Measurements from ENCODE around the gene ENDOD1. TPM values are rescaled to one million over a fixed set of nuclear protein-coding genes. Genes with fewer than 3 reads are reported as not detected.
"Not testable (repeated sequence)": the region's sequence is repeated elsewhere in the genome, so short reads cannot be mapped to it uniquely, and the experiment has no call there.

The ENDOD1 gene
- polyA plus RNA-seq (2013), result 9.9 TPM

- peaks cover 5 to 21% (median 16%) of the 10 kb centered on the region in 4 experiments for H3K4me1 ChIP-seq (ENCODE audit: control extremely low read depth in 1 of 4, control insufficient read depth in 4 of 4, insufficient read depth in 4 of 4, low read length in 3 of 4)
- peaks cover 0 to 5% (median 0%) of the 10 kb centered on the region in 4 experiments for H3K36me3 ChIP-seq (ENCODE audit: control insufficient read depth in 4 of 4, insufficient read depth in 4 of 4, low read length in 3 of 4)
- peak within 1 kb of the TSS; percentile 47 to 66 for H3K27ac ChIP-seq (ENCODE audit: insufficient read depth in 1 of 2, low read depth in 1 of 2, low read length in 2 of 2, poor library complexity in 1 of 2, severe bottlenecking in 2 of 2)
- peak; percentile 83 to 93 (median 90) for DNase-seq
- CTCF ChIA-PET, result interaction anchor here (0.8 to 8.1 kb wide), 14 partner anchors 9 to 672 kb away, joined by 3 to 123 read pairs (median 5); partner anchors contain the start of gene SRSF8
- WGBS (ENCODE audit: insufficient coverage), result 0% methylated on average over 104 of the region's 106 CpGs
- no peaks in the 10 kb centered on the region for H3K9me3 ChIP-seq (ENCODE audit: control extremely low read depth in 1 of 5, control insufficient read depth in 4 of 5, insufficient read depth in 2 of 5, low read depth in 1 of 5, low read length in 4 of 5)
- POLR2A ChIA-PET, result interaction anchor here (0.6 to 3.8 kb wide), 4 partner anchors 22 to 140 kb away, joined by 4 to 20 read pairs (median 6); partner anchors contain the start of gene SRSF8
- H3K27me3 ChIP-seq (replicated peaks in 2 of 5; ENCODE audit: control insufficient read depth in 4 of 5, insufficient read depth in 5 of 5, low read length in 4 of 5), result no peaks in the 10 kb centered on the region
- H3K4me3 ChIP-seq (ENCODE audit: control insufficient read depth in 1 of 7, extremely low read depth in 1 of 7, insufficient read depth in 4 of 7, low read depth in 2 of 7, low read length in 6 of 7), result peak within 1 kb of the TSS; percentile 56 to 89 (median 79)
Measured at GRCh38 chr11:95089620-95090542, at the start of gene ENDOD1. Gene ENDOD1, plus strand, starts transcription at chr11:95089846. Its CDS starts 82 bp downstream, at chr11:95089928.

GRCh38 chr11:95042239-95042638, 47.4 kb upstream of the ENDOD1 start:
- Histone ChIP-seq H3K27me3 (replicated peaks in 2 of 5; ENCODE audit: control insufficient read depth in 4 of 5, insufficient read depth in 5 of 5, low read length in 4 of 5) (peaks cover 0 to 10% (median 4%) of the 10 kb centered on the region in 5 experiments), H3K9me3 (ENCODE audit: control extremely low read depth in 1 of 5, control insufficient read depth in 4 of 5, insufficient read depth in 2 of 5, low read depth in 1 of 5, low read length in 4 of 5) (peaks cover 0 to 5% (median 0%) of the 10 kb centered on the region in 5 experiments), H3K4me3 (ENCODE audit: control insufficient read depth in 1 of 7, extremely low read depth in 1 of 7, insufficient read depth in 4 of 7, low read depth in 2 of 7, low read length in 6 of 7) (no peak overlapping the region), H3K27ac (ENCODE audit: insufficient read depth in 1 of 2, low read depth in 1 of 2, low read length in 2 of 2, poor library complexity in 1 of 2, severe bottlenecking in 2 of 2) (no peak overlapping the region), H3K4me1 (ENCODE audit: control extremely low read depth in 1 of 4, control insufficient read depth in 4 of 4, insufficient read depth in 4 of 4, low read length in 3 of 4) (no peaks in the 10 kb centered on the region), H3K36me3 (ENCODE audit: control insufficient read depth in 4 of 4, insufficient read depth in 4 of 4, low read length in 3 of 4) (no peaks in the 10 kb centered on the region)
- CTCF ChIA-PET, result no interaction called here
- POLR2A ChIA-PET, result no interaction called here
- WGBS (ENCODE audit: insufficient coverage), result no CpG with 5 or more reads among the region's 1 CpG
- DNase-seq, result no peak

- no peak overlapping the region for H3K27ac ChIP-seq (ENCODE audit: insufficient read depth in 1 of 2, low read depth in 1 of 2, low read length in 2 of 2, poor library complexity in 1 of 2, severe bottlenecking in 2 of 2)
- peaks cover 0 to 2% (median 0%) of the 10 kb centered on the region in 5 experiments for H3K9me3 ChIP-seq (ENCODE audit: control extremely low read depth in 1 of 5, control insufficient read depth in 4 of 5, insufficient read depth in 2 of 5, low read depth in 1 of 5, low read length in 4 of 5)
- no peaks in the 10 kb centered on the region for H3K36me3 ChIP-seq (ENCODE audit: control insufficient read depth in 4 of 4, insufficient read depth in 4 of 4, low read length in 3 of 4)
- H3K4me1 ChIP-seq (ENCODE audit: control extremely low read depth in 1 of 4, control insufficient read depth in 4 of 4, insufficient read depth in 4 of 4, low read length in 3 of 4), result no peaks in the 10 kb centered on the region
- WGBS (ENCODE audit: insufficient coverage), result 100% methylated on average over 3 of the region's 3 CpGs
- no peak overlapping the region for H3K4me3 ChIP-seq (ENCODE audit: control insufficient read depth in 1 of 7, extremely low read depth in 1 of 7, insufficient read depth in 4 of 7, low read depth in 2 of 7, low read length in 6 of 7)
- POLR2A ChIA-PET, result no interaction called here
- H3K27me3 ChIP-seq (replicated peaks in 2 of 5; ENCODE audit: control insufficient read depth in 4 of 5, insufficient read depth in 5 of 5, low read length in 4 of 5), result peaks cover 0 to 5% (median 2%) of the 10 kb centered on the region in 5 experiments
- CTCF ChIA-PET, result no interaction called here
- DNase-seq, result no peak
Measured at GRCh38 chr11:95042906-95043305, 46.7 kb upstream of the ENDOD1 start.

GRCh38 chr11:95044010-95044409, 45.6 kb upstream of the ENDOD1 start:
- no peak for DNase-seq
- no peak overlapping the region for H3K27ac ChIP-seq (ENCODE audit: insufficient read depth in 1 of 2, low read depth in 1 of 2, low read length in 2 of 2, poor library complexity in 1 of 2, severe bottlenecking in 2 of 2)
- ChIA-PET POLR2A (no interaction called here), CTCF (no interaction called here)
- no peaks in the 10 kb centered on the region for H3K4me1 ChIP-seq (ENCODE audit: control extremely low read depth in 1 of 4, control insufficient read depth in 4 of 4, insufficient read depth in 4 of 4, low read length in 3 of 4)
- 100% methylated on average over 3 of the region's 4 CpGs for WGBS (ENCODE audit: insufficient coverage)
- peaks cover 0 to 3% (median 0%) of the 10 kb centered on the region in 5 experiments for H3K27me3 ChIP-seq (replicated peaks in 2 of 5; ENCODE audit: control insufficient read depth in 4 of 5, insufficient read depth in 5 of 5, low read length in 4 of 5)
- no peaks in the 10 kb centered on the region for H3K9me3 ChIP-seq (ENCODE audit: control extremely low read depth in 1 of 5, control insufficient read depth in 4 of 5, insufficient read depth in 2 of 5, low read depth in 1 of 5, low read length in 4 of 5)
- no peak overlapping the region for H3K4me3 ChIP-seq (ENCODE audit: control insufficient read depth in 1 of 7, extremely low read depth in 1 of 7, insufficient read depth in 4 of 7, low read depth in 2 of 7, low read length in 6 of 7)
- H3K36me3 ChIP-seq (ENCODE audit: control insufficient read depth in 4 of 4, insufficient read depth in 4 of 4, low read length in 3 of 4), result no peaks in the 10 kb centered on the region

- Histone ChIP-seq H3K4me1 (ENCODE audit: control extremely low read depth in 1 of 4, control insufficient read depth in 4 of 4, insufficient read depth in 4 of 4, low read length in 3 of 4) (no peaks in the 10 kb centered on the region), H3K9me3 (ENCODE audit: control extremely low read depth in 1 of 5, control insufficient read depth in 4 of 5, insufficient read depth in 2 of 5, low read depth in 1 of 5, low read length in 4 of 5) (no peaks in the 10 kb centered on the region), H3K36me3 (ENCODE audit: control insufficient read depth in 4 of 4, insufficient read depth in 4 of 4, low read length in 3 of 4) (no peaks in the 10 kb centered on the region), H3K4me3 (ENCODE audit: control insufficient read depth in 1 of 7, extremely low read depth in 1 of 7, insufficient read depth in 4 of 7, low read depth in 2 of 7, low read length in 6 of 7) (no peak overlapping the region), H3K27ac (ENCODE audit: insufficient read depth in 1 of 2, low read depth in 1 of 2, low read length in 2 of 2, poor library complexity in 1 of 2, severe bottlenecking in 2 of 2) (no peak overlapping the region), H3K27me3 (replicated peaks in 2 of 5; ENCODE audit: control insufficient read depth in 4 of 5, insufficient read depth in 5 of 5, low read length in 4 of 5) (peaks cover 0 to 3% (median 0%) of the 10 kb centered on the region in 5 experiments)
- ChIA-PET CTCF (no interaction called here), POLR2A (no interaction called here)
- DNase-seq, result no peak
Measured at GRCh38 chr11:95045812-95046211, 43.8 kb upstream of the ENDOD1 start.

GRCh38 chr11:95049122-95049521, 40.5 kb upstream of the ENDOD1 start, which contains the start of gene KDM4F:
Gene KDM4F, plus strand, starts transcription at chr11:95049422.
- H3K4me1 ChIP-seq (ENCODE audit: control extremely low read depth in 1 of 4, control insufficient read depth in 4 of 4, insufficient read depth in 4 of 4, low read length in 3 of 4); H3K27me3 ChIP-seq (replicated peaks in 2 of 5; ENCODE audit: control insufficient read depth in 4 of 5, insufficient read depth in 5 of 5, low read length in 4 of 5); H3K36me3 ChIP-seq (ENCODE audit: control insufficient read depth in 4 of 4, insufficient read depth in 4 of 4, low read length in 3 of 4); H3K9me3 ChIP-seq (ENCODE audit: control extremely low read depth in 1 of 5, control insufficient read depth in 4 of 5, insufficient read depth in 2 of 5, low read depth in 1 of 5, low read length in 4 of 5); DNase-seq; H3K27ac ChIP-seq (ENCODE audit: insufficient read depth in 1 of 2, low read depth in 1 of 2, low read length in 2 of 2, poor library complexity in 1 of 2, severe bottlenecking in 2 of 2); CTCF ChIA-PET; H3K4me3 ChIP-seq (ENCODE audit: control insufficient read depth in 1 of 7, extremely low read depth in 1 of 7, insufficient read depth in 4 of 7, low read depth in 2 of 7, low read length in 6 of 7): not testable (repeated sequence)
- WGBS (ENCODE audit: insufficient coverage), result no CpG with 5 or more reads among the region's 3 CpGs
- POLR2A ChIA-PET, result interaction anchor here (0.6 kb wide), 1 partner anchor 16 kb away, joined by 3 read pairs; no protein-coding TSS in a partner anchor

GRCh38 chr11:95050595-95051202, 38.9 kb upstream of the ENDOD1 start:
- ChIA-PET CTCF (no interaction called here), POLR2A (no interaction called here)
- Histone ChIP-seq H3K4me1 (ENCODE audit: control extremely low read depth in 1 of 4, control insufficient read depth in 4 of 4, insufficient read depth in 4 of 4, low read length in 3 of 4) (peaks cover 0 to 5% (median 0%) of the 10 kb centered on the region in 4 experiments), H3K27me3 (replicated peaks in 2 of 5; ENCODE audit: control insufficient read depth in 4 of 5, insufficient read depth in 5 of 5, low read length in 4 of 5) (peaks cover 0 to 2% (median 0%) of the 10 kb centered on the region in 5 experiments), H3K36me3 (ENCODE audit: control insufficient read depth in 4 of 4, insufficient read depth in 4 of 4, low read length in 3 of 4) (no peaks in the 10 kb centered on the region), H3K4me3 (ENCODE audit: control insufficient read depth in 1 of 7, extremely low read depth in 1 of 7, insufficient read depth in 4 of 7, low read depth in 2 of 7, low read length in 6 of 7) (no peak overlapping the region), H3K27ac (ENCODE audit: insufficient read depth in 1 of 2, low read depth in 1 of 2, low read length in 2 of 2, poor library complexity in 1 of 2, severe bottlenecking in 2 of 2) (no peak overlapping the region), H3K9me3 (ENCODE audit: control extremely low read depth in 1 of 5, control insufficient read depth in 4 of 5, insufficient read depth in 2 of 5, low read depth in 1 of 5, low read length in 4 of 5) (peaks cover 0 to under 1% (median 0%) of the 10 kb centered on the region in 5 experiments)
- no peak for DNase-seq
- WGBS (ENCODE audit: insufficient coverage), result 89% methylated on average over 22 of the region's 22 CpGs
